ENCODE data around the gene IL12A. TPM values are rescaled to one million over a fixed set of nuclear protein-coding genes. Genes with fewer than 3 reads are reported as not detected.
A peak's percentile ranks its signal among the peaks of the same experiment; 100 is the strongest.

Gene IL12A
- total RNA-seq, 1 donor from 2014 or later, result 0.26 TPM

- no peaks in the 10 kb centered on the region for H3K27me3 ChIP-seq (ENCODE audit: control insufficient read depth, insufficient read depth, low read length)
- FAIRE-seq, result peak; percentile 18
- TF ChIP-seq CTCF (IDR thresholded peaks at IDR 0.05; ENCODE audit: insufficient read depth, low read length, severe bottlenecking), result no peak
Measured at GRCh38 chr3:159982442-159982974, 6.1 kb upstream of the IL12A start.

GRCh38 chr3:159987291-159987711 is 1.3 kb upstream of the IL12A start:
- FAIRE-seq (no peak), DNase-seq (ENCODE audit: low read depth) (peak; percentile 46)
- Histone ChIP-seq H3K36me3 (ENCODE audit: control insufficient read depth, insufficient read depth, low read length) (no peaks in the 10 kb centered on the region), H3K27me3 (ENCODE audit: control insufficient read depth, insufficient read depth, low read length) (no peaks in the 10 kb centered on the region), H3K4me3 (ENCODE audit: low read depth, low read length) (no peak overlapping the region)
- TF ChIP-seq CTCF (IDR thresholded peaks at IDR 0.05; ENCODE audit: insufficient read depth, low read length, severe bottlenecking), result peak; percentile 24

More at GRCh38 chr3:159982442-159982974, 6.1 kb upstream of the IL12A start:
- H3K36me3 ChIP-seq (ENCODE audit: control insufficient read depth, insufficient read depth, low read length), result no peaks in the 10 kb centered on the region
- no peak for DNase-seq (ENCODE audit: low read depth)
- no peak overlapping the region for H3K4me3 ChIP-seq (ENCODE audit: low read depth, low read length)

GRCh38 chr3:159989973-159990846 is 1.6 kb downstream of the IL12A start:
- Histone ChIP-seq H3K27me3 (ENCODE audit: control insufficient read depth, insufficient read depth, low read length) (no peaks in the 10 kb centered on the region), H3K4me3 (ENCODE audit: low read depth, low read length) (no peak overlapping the region), H3K36me3 (ENCODE audit: control insufficient read depth, insufficient read depth, low read length) (no peaks in the 10 kb centered on the region)
- FAIRE-seq, result no peak
- no peak for TF ChIP-seq CTCF (IDR thresholded peaks at IDR 0.05; ENCODE audit: insufficient read depth, low read length, severe bottlenecking)
- DNase-seq (ENCODE audit: low read depth), result no peak

GRCh38 chr3:159991591-159991990 is 3.0 kb downstream of the IL12A start:
- Histone ChIP-seq H3K4me3 (ENCODE audit: low read depth, low read length) (no peak overlapping the region), H3K36me3 (ENCODE audit: control insufficient read depth, insufficient read depth, low read length) (no peaks in the 10 kb centered on the region), H3K27me3 (ENCODE audit: control insufficient read depth, insufficient read depth, low read length) (no peaks in the 10 kb centered on the region)
- no peak for TF ChIP-seq CTCF (IDR thresholded peaks at IDR 0.05; ENCODE audit: insufficient read depth, low read length, severe bottlenecking)
- FAIRE-seq, result no peak
- DNase-seq (ENCODE audit: low read depth), result no peak

- no peak for FAIRE-seq
- Histone ChIP-seq H3K27me3 (ENCODE audit: control insufficient read depth, insufficient read depth, low read length) (no peaks in the 10 kb centered on the region), H3K36me3 (ENCODE audit: control insufficient read depth, insufficient read depth, low read length) (no peaks in the 10 kb centered on the region), H3K4me3 (ENCODE audit: low read depth, low read length) (no peak overlapping the region)
- DNase-seq (ENCODE audit: low read depth), result no peak
- TF ChIP-seq CTCF (IDR thresholded peaks at IDR 0.05; ENCODE audit: insufficient read depth, low read length, severe bottlenecking), result no peak
Measured at GRCh38 chr3:159992589-159992988, 4.0 kb downstream of the IL12A start.

Data from bronchial epithelial cell (primary cell).